HCT116 (cell line): Measurements from ENCODE around the gene TRIM4. TPM values are rescaled to one million over a fixed set of nuclear protein-coding genes. Genes with fewer than 3 reads are reported as not detected.
"Not testable (repeated sequence)": the region's sequence is repeated elsewhere in the genome, so short reads cannot be mapped to it uniquely, and the experiment has no call there.

ENCODE experiments used
- ATAC-seq: fragments of 200-7000 bp; cut with Tn5 transposase; 2 replicates; pipeline ENCODE4 v1.9.1; 2020; ENCODE audit warnings: mild to moderate bottlenecking, moderate library complexity
- BruUV-seq: library from RNA; stranded (reverse); fragments of 400-500 nt; replicated peaks from 2 replicates; lab custom pipeline; 2021; lab: Mats Ljungman, UMichigan
- CTCF ChIA-PET: fragments of 300-600 bp; sonication (Branson Sonifier 250); formaldehyde crosslinking; loops from one replicate; lab custom pipeline; 2021; ENCODE audit warnings: antibody characterized with exemption; lab: Charles Lee
- POLR2A ChIA-PET: fragments of 300-600, 350-600 bp; sonication (Branson Sonifier 250); formaldehyde crosslinking; loops from one replicate; lab custom pipeline; 2021; ENCODE audit warnings: antibody characterized with exemption; lab: Charles Lee
- RAD21 ChIA-PET, 2 experiments: fragments of 300-600 bp; sonication (Branson Sonifier 250); formaldehyde crosslinking; loops; one replicate each; lab custom pipeline; 2023; ENCODE audit warnings: low total read pairs in 2 of 2; ENCODE audit not compliant: uncharacterized antibody in 2 of 2, unreplicated experiment in 2 of 2, low non-redundant PET in 1 of 2; lab: Charles Lee
- DNase-seq: peaks from one replicate; pipeline ENCODE4 v3.0.0-alpha.2; 2010; ENCODE audit warnings: low read depth, low spot score
- H2AFZ ChIP-seq: fragments of 200-600 bp; shearing (Covaris generic), sonication (generic); 2 replicates; pipeline ENCODE4 v1.6.1; 2017; ENCODE audit warnings: low read depth, mixed run types, mixed read lengths, antibody characterized with exemption, low read length; ENCODE audit not compliant: poor library complexity, severe bottlenecking
- H3K27ac ChIP-seq: 2 replicates; pipeline ENCODE4 v1.5.1; 2012; ENCODE audit warnings: low read depth, low read length
- H3K27me3 ChIP-seq: fragments of 200-600 bp; sonication (generic); 2 replicates; pipeline ENCODE4 v1.6.1; 2016; ENCODE audit warnings: mixed run types, low read length, mixed read lengths; ENCODE audit not compliant: insufficient read depth
- H3K36me3 ChIP-seq, 2 experiments: fragments of 200-500 bp in 1 of 2; fragments of 200-600 bp in 1 of 2; sonication (Bioruptor generic) in 1 of 2; sonication (generic) in 1 of 2; 2 replicates each; pipeline versions ENCODE4 v1.5.1 to v1.6.1; 2014 to 2016; ENCODE audit warnings: low read length in 2 of 2, inconsistent platforms in 1 of 2, mixed read lengths in 1 of 2, mixed run types in 1 of 2; ENCODE audit not compliant: insufficient read depth in 2 of 2, control insufficient read depth in 1 of 2
- H3K4me1 ChIP-seq, 2 experiments: fragments of 200-600 bp in 1 of 2; sonication (generic) in 1 of 2; 2 replicates each; pipeline versions ENCODE4 v1.5.1 to v1.6.1; 2012 to 2017; ENCODE audit warnings: low read length in 2 of 2, inconsistent platforms in 1 of 2, mild to moderate bottlenecking in 1 of 2, mixed read lengths in 1 of 2, mixed run types in 1 of 2, moderate library complexity in 1 of 2; ENCODE audit not compliant: insufficient read depth in 2 of 2, control insufficient read depth in 1 of 2
- H3K4me2 ChIP-seq: fragments of 200-600 bp; sonication (generic); 2 replicates; pipeline ENCODE4 v1.6.1; 2017; ENCODE audit warnings: mixed run types, low read length, mixed read lengths
- H3K4me3 ChIP-seq, 2 experiments: fragments of 200-600 bp in 1 of 2; sonication (generic) in 1 of 2; replicated peaks in 1 of 2; 2 replicates each; pipeline ENCODE4 v1.5.1; 2011 to 2016; ENCODE audit warnings: low read length in 2 of 2, control low read depth in 1 of 2, low read depth in 1 of 2, mild to moderate bottlenecking in 1 of 2, mixed read lengths in 1 of 2, mixed run types in 1 of 2
- H3K79me2 ChIP-seq: fragments of 200-600 bp; sonication (generic); 2 replicates; pipeline ENCODE4 v1.6.1; 2017; ENCODE audit warnings: mild to moderate bottlenecking, mixed run types, low read length, moderate library complexity, mixed read lengths; ENCODE audit not compliant: insufficient read depth
- H3K9ac ChIP-seq: fragments of 200-600 bp; sonication (generic); 2 replicates; pipeline ENCODE4 v1.6.1; 2016; ENCODE audit warnings: low read length, mixed read lengths
- H3K9me2 ChIP-seq: fragments of 200-600 bp; sonication (generic), shearing (Covaris generic); 2 replicates; pipeline ENCODE4 v1.6.1; 2017; ENCODE audit warnings: mixed run types, mild to moderate bottlenecking, moderate library complexity; ENCODE audit not compliant: insufficient read depth
- H3K9me3 ChIP-seq, 2 experiments: fragments of 200-500 bp in 1 of 2; fragments of 200-600 bp in 1 of 2; sonication (Bioruptor generic) in 1 of 2; sonication (generic) in 1 of 2; 2 replicates each; pipeline ENCODE4 v1.6.1; 2014 to 2017; ENCODE audit warnings: low read length in 2 of 2, mixed read lengths in 2 of 2, inconsistent platforms in 1 of 2, low read depth in 1 of 2, mild to moderate bottlenecking in 1 of 2, mixed run types in 1 of 2, moderate library complexity in 1 of 2; ENCODE audit not compliant: control insufficient read depth in 1 of 2, insufficient read depth in 1 of 2
- H4K20me1 ChIP-seq: fragments of 200-600 bp; sonication (generic), shearing (Covaris generic); 2 replicates; pipeline ENCODE4 v1.6.1; 2017; ENCODE audit warnings: mixed run types, mild to moderate bottlenecking, moderate library complexity; ENCODE audit not compliant: insufficient read depth
- CBX3 ChIP-seq: IDR thresholded peaks from 2 replicates; pipeline ENCODE4 v1.6.1; 2012; ENCODE audit warnings: low read depth
- EZH2 ChIP-seq: fragments of 200-600 bp; sonication (generic); IDR thresholded peaks from 2 replicates; pipeline ENCODE4 v1.6.1; 2017; ENCODE audit warnings: antibody characterized with exemption, mixed run types
- REST ChIP-seq: IDR thresholded peaks from 2 replicates; pipeline ENCODE4 v1.6.1; 2012; ENCODE audit warnings: low read depth
- SRF ChIP-seq: IDR thresholded peaks from 2 replicates; pipeline ENCODE4 v1.6.1; 2012; ENCODE audit warnings: low read depth
- TCF7L2 ChIP-seq: IDR thresholded peaks from 2 replicates; pipeline ENCODE4 v1.7.0; 2011; ENCODE audit warnings: borderline replicate concordance, inconsistent platforms; ENCODE audit not compliant: insufficient read depth, insufficient read length; ENCODE audit errors: extremely low read depth
- YY1 ChIP-seq: IDR thresholded peaks from 2 replicates; pipeline ENCODE4 v1.6.1; 2011; ENCODE audit warnings: low read length, low read depth, moderate library complexity, mild to moderate bottlenecking; ENCODE audit not compliant: insufficient replicate concordance; ENCODE audit errors: extremely low read depth
- ZFX ChIP-seq: fragments of 450-650 bp; IDR thresholded peaks from 2 replicates; pipeline ENCODE4 v1.6.1; 2017
- intact Hi-C: fragments of 100-400 bp; cut with micrococcal nuclease; formaldehyde crosslinking; loops from 2 replicates; pipeline ENCODE4 v1.10.0; 2022
- total RNA-seq: library from RNA; stranded (reverse); gene quantifications from one replicate; pipeline ENCODE4 v1.2.1, GENCODE V29; 2021; ENCODE audit not compliant: unreplicated experiment

Gene TRIM4
- total RNA-seq, 1 experiment from 2014 or later = 25.1 TPM

- TF ChIP-seq ZFX (no peak), TCF7L2 (no peak), SRF (no peak), REST (no peak), EZH2 (no peak), CBX3 (no peak), YY1 (no peak)
- Histone ChIP-seq H3K79me2 (no peaks in the 10 kb centered on the region), H3K27me3 (no peaks in the 10 kb centered on the region), H3K9ac (no peak overlapping the region), H3K4me3 (no peak overlapping the region), H3K9me2 (no peaks in the 10 kb centered on the region), H3K9me3 (no peaks in the 10 kb centered on the region), H3K4me1 (no peaks in the 10 kb centered on the region), H3K36me3 (no peaks in the 10 kb centered on the region), H2AFZ (no peak overlapping the region), H3K27ac (no peak overlapping the region), H4K20me1 (no peaks in the 10 kb centered on the region), H3K4me2 (no peak overlapping the region)
- intact Hi-C loops = no loop called here
- ChIA-PET CTCF (no interaction called here), POLR2A (no interaction called here), RAD21 (no interaction called here)
- BruUV-seq = no TSS peak
- no peak for DNase-seq
- ATAC-seq = no peak
These were observed 51.1 kb downstream of the TRIM4 start for GRCh38 chr7:99868246-99868645.

GRCh38 chr7:99867477-99867876 is 51.9 kb downstream of the TRIM4 start:
- RAD21 ChIA-PET, H3K9me3 ChIP-seq, H3K4me3 ChIP-seq, H3K36me3 ChIP-seq, H3K9me2 ChIP-seq, H3K79me2 ChIP-seq, intact Hi-C loops, DNase-seq, POLR2A ChIA-PET, H3K9ac ChIP-seq, BruUV-seq, H4K20me1 ChIP-seq, H3K27ac ChIP-seq, H3K4me2 ChIP-seq, CTCF ChIA-PET, H3K4me1 ChIP-seq, ATAC-seq, H3K27me3 ChIP-seq, H2AFZ ChIP-seq: not testable (repeated sequence)
